Stimulated activated CD8-positive, alpha-beta memory T cell treated with anti-CD3 and anti-CD28 coated beads, Interleukin-4, amount 100 ng/mL, for 48 hours (primary cell): ENCODE results near the gene ERP27.

Source experiments
- DNase-seq: peaks from one replicate; pipeline ENCODE4 v3.0.0-alpha.2; 2020

Gene ERP27

DNA sequence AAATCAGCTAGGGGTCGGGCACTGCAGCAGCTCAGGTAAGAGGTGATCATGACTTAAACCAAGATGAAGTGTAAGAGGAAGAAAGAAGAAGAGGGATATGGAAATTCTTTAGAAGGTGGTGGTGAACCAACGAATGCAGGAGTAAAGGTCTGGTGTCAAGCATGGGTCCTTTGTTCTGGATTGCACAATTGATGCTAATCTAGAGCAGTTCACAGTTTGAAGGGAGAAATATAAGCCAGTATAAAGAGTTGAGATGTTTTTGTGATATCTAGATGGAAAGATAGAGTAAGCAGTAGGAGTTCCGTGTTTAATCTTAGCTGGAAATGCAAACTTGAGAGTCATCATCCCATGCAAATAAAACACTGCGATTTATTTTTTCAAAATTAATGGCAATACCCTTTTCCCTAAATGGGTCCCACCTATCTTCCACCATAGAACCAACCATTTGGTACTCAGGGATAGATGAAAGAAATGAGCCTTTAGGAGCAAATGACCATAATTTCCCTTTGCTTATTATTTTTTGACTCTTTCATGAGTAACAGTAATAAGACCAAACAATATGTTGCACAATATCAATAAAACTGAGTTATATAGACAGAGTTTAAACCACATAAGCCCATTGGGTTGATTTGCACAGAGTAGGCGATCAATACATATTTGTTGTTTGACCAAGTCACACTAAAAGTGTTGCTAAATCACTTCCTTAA, 37.7 kb downstream of the ERP27 start:
- no peak for DNase-seq

DNA sequence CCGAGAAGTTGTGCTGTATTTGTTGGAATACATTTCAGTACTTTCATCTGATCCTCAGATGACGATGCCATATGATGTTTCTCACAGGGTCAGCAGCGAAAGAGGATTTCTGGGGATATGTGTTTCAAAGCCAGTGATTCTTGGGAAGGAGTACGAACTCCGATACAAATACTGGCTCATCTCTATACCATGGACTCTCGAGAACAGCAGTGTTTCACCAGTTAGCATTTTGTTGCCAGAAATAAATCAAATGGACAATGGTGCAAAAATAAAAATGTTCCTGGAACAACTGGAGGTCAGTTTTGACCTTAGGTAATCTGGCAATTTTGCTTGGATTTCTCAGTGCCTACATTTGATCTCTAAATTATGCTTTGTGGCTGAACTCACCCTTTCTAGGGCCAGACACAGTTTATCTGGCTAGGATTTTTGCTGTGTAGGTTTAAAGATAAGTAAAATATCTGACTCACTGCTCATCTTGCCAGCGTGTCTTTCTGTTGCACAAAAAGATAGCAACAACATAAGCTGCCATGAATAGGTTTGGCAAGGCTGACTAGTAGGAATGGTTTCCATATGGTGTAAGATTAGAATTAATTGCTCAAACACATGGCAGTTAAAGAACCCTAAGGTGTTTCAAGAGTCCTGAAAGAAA, 41.7 kb downstream of the ERP27 start:
- DNase-seq: no peak

DNA sequence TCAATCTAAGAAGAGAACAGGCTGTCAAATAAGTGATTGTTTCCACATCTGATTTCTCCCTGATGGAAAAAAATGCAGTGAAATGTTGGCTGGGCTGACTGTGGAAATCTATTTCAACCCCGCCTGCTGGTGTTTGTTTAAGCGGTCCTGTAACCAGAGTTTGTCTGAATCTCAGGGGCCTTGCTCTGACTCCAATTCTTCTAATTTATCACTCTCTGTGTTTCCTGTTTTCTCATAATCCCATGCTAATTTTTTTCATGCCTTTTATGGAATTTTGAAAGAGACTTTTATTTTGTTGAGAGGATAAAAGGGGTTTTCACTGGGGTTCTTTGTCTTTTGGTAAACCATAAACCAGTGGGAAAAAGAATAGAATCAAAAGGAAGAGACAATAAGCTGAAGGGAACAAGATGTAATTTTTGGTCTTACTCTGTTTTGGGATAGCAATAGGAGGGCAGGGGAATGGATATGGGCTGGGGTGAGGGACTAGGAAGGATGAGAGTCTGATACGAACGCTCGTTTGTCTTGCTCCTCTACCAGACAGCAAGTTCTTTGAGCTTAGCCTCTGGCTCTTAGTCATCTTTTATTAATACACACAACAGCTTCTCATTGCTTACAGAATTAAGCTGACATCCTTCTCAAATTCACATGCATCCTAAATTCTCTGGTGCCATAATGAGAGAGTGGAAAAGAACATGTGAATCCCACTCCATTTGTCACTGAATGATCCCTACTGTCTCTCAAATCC, 44.7 kb downstream of the ERP27 start:
- no peak for DNase-seq

- no peak for DNase-seq
Observed at GRCh38 chr12:14892726-14893505, 45.4 kb downstream of the ERP27 start.

DNA sequence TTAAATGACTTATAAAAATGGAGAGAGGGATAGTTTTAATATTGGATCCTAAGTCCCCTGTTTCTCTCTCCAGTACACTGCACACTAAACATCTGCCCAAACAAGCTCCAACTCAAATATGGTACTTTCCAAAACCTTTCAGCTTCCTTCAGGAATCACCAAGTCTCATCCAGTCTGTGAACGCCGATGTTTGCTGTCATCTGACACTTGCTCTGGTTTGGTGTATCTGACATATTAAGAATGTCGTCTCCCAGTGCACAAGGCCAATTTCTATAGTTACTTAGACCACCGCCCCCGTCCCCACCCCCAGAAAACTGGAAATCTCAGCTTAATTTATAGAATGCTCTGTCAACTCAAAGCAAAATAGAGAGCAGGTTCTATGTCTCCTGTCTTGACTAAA, 47.6 kb downstream of the ERP27 start:
- no peak for DNase-seq

- DNase-seq: no peak
Observed at GRCh38 chr12:14886271-14886670, 52.1 kb downstream of the ERP27 start.

GRCh38 chr12:14885718-14886221, 52.6 kb downstream of the ERP27 start, which contains the start of gene MGP:
TSS of gene MGP (minus strand) at chr12:14885854. CDS start at chr12:14885791, 63 bp downstream.
- DNase-seq: no peak

DNA sequence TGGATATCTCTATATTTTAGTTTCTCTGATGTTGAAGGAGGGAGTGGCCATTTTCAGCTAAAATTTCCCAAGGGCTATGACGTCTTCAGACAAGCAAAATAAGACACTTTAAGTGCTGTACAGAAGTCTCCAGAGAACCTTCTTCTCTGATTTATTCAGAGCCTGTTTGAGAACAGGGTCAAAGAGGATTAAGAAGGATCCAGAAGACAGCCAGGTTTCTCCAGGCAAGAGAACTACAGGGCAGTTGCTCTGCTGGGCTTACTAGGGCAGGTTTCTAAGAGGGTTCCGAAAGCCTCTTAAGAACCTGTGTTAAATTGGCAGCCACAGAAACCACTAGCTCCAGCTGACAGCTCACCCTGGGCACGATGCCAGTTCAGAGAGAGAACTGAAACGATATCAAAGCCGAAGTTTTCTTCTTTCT, 53.9 kb downstream of the ERP27 start:
- peak; percentile 79 for DNase-seq

- no peak for DNase-seq
Observed at GRCh38 chr12:14883686-14884085, 54.7 kb downstream of the ERP27 start.

DNA sequence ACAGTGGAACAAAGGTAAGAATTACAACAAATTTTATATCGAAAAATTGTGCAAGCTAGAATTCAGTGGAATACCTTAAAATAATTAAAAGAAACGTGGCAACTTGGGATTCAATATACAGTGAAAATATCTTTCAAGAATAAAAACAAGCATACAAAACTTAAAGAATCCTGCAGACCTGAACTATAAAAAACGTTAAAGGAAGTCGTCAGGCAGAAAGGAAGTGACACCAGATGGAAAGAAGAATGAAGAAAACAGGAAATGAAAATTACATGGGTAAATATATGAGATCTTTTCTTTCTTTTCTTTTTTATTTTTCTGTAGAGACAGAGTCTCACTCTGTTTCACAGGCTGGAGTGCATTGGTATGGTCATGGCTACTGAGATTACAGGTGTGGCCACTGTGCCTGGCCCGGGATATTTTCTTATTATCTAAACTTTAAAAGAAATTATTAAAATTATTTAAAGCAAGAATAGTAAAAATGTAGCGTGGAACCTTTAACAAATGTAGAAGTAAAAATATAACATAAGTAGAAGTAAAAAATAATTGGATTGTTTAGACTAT, 57.4 kb downstream of the ERP27 start:
- DNase-seq: no peak

DNA sequence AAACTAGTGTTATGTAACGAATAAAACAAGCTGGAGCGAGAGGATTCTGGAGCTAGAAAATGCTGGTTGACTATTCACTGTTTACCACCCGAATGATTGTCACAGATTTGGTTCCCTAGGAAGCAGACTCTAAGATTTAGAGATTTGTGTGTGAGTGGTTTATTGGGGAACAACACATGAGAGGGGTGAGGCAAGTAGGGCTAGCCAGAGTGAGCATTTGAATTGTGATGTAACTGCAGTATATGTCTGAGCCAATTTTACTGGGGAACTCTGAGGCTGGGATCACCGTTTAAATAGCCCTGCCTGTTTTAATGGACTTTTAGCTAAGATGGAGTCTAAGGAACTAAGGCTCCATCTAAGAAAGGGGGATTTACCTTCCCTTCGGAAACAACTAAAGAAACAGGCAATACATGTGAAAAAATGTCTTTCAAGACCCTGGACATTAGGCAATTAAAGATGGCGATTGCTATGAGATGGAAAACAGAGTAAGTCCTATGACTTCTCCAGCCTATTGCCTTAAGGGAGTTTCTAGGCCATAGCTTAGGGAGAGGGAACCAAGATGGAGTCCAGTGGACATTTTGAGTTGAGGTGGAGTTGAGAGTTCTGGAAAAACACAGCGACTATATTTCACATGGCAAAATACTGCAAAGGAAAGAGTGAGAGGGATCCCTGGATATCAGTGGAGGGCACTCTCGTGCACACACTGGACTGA, 59.0 kb downstream of the ERP27 start:
- no peak for DNase-seq

- DNase-seq: no peak
Observed at GRCh38 chr12:14878488-14878887, 59.8 kb downstream of the ERP27 start.

DNA sequence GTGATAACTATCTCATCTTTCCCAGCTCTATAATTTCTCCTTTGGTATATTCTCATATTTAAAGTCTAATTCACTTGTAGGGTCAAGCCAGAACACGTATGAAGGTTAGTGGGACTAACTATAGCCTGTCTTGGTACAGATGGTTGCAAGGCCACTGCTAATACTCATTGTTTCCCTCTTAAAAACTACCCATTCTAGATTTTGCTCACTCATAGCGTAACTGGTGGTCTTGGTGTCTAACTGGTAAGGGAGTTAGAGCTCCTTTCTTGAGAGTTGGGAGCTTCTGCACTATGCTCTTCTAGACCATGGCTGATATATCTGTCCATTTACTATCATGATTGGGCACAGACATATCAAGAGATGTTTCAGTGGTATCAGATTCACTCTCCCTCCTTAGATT, 61.5 kb downstream of the ERP27 start:
- DNase-seq: no peak

GRCh38 chr12:14874882-14875281, 63.5 kb downstream of the ERP27 start:
- DNase-seq: no peak

DNA sequence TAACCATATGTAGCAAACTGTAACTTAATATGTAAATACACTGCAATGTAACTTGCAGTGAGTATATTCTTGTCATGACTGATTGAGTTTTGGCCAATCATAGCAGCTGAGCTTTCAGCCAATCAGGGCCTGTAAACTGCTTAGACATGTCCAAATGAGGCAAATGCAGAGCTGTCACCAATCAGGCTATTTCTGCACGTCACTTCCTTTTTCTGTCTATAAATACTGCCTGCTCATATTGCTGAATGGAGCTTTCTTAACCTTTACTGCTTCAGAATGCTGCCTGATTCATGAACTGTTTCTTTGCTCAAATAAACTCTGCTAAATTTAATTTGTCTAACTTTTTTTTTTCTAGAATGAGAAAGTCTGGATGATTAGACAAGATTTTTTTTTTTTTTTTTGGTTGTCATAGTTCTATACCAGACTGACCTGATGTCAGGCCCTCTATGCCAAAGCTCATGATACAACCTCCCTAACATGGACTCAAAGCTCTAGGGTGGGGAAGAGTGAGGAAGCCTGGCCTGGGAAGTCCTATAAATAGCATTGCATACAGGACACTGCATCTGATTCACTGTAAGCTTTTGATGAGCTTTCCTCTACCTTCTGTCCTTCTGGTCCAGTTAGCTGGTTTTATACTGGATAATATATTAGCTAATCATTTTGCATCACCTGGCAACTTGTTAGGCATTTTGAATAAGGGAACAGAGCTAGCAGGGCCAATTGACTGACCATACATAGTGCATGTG, 64.7 kb downstream of the ERP27 start:
- no peak for DNase-seq

DNA sequence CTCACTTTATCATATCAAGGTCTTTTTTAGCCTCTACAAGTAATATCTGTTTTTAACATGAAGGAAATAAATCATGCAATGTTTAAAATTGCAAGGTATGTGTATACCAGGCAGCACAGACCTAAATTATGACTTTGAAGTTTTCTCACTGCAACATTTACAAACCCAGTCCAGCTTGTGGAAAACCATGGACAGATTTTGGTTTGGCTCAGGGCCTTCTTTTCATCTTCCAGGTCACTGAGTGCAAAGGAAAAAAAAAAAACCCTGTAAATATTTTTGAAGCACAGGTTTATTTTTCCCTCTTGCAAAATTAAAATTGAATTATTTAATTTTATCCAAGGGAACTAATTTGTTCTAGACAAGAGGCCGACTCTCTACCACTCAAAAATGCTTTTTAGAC, 66.5 kb downstream of the ERP27 start:
- DNase-seq: no peak

- DNase-seq: no peak
Observed at GRCh38 chr12:14871247-14871646, 67.1 kb downstream of the ERP27 start.

DNA sequence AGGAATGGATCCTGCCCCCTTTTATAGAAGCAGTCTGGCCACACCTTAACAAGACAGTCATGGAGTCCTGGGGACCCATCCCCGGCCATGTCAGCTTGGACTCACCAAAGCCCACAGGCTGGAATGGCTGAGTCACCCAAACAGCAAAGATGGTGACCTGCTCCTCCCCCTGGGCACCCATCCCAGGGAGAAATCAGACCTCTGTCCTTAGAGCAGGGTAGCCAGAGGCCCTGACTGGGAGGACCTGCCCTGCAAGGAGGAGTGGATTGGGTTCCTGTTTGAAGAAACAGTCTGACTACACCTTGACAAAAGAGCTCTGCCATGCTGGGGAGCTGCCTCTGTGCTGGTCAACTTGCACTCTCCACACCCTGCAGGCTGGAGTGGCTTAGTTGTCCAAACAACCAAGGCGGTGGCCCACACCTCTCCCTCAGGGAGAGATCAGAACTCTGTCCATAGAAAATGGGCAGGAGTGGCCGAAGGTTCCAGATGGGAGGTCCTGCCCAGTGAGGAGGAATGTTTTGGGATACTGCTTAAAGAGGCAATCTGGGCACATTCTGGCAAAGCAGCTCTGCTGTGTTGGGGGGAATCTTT, 69.3 kb downstream of the ERP27 start:
- no peak for DNase-seq
